GM19240 (cell line): Measurements from ENCODE around the gene HSD17B8.

ENCODE experiments used
- DNase-seq: peaks from one replicate; pipeline ENCODE4 v3.0.0; 2011; ENCODE audit warnings: low spot score; ENCODE audit not compliant: insufficient read length

Gene HSD17B8

GRCh38 chr6:33171016-33171879, 33.2 kb upstream of the HSD17B8 start:
- no peak for DNase-seq

- no peak for DNase-seq
Measured at GRCh38 chr6:33171880-33172687, 32.4 kb upstream of the HSD17B8 start.

GRCh38 chr6:33172688-33173534, 31.5 kb upstream of the HSD17B8 start:
- no peak for DNase-seq

- DNase-seq = no peak
Measured at GRCh38 chr6:33173535-33174180, 30.8 kb upstream of the HSD17B8 start.

- no peak for DNase-seq
Measured at GRCh38 chr6:33174784-33175183, 29.7 kb upstream of the HSD17B8 start.

GRCh38 chr6:33175436-33176069, 28.9 kb upstream of the HSD17B8 start:
- no peak for DNase-seq

- no peak for DNase-seq
Measured at GRCh38 chr6:33176906-33177305, 27.5 kb upstream of the HSD17B8 start.

GRCh38 chr6:33177552-33178446, 26.7 kb upstream of the HSD17B8 start:
- no peak for DNase-seq

GRCh38 chr6:33178755-33179475, 25.5 kb upstream of the HSD17B8 start:
- DNase-seq = no peak

GRCh38 chr6:33181141-33181540, 23.3 kb upstream of the HSD17B8 start:
- no peak for DNase-seq

GRCh38 chr6:33183071-33183683, 21.3 kb upstream of the HSD17B8 start:
- DNase-seq = no peak

- DNase-seq = no peak
Measured at GRCh38 chr6:33185190-33185589, 19.3 kb upstream of the HSD17B8 start.

- no peak for DNase-seq
Measured at GRCh38 chr6:33185654-33186187, 18.7 kb upstream of the HSD17B8 start.

GRCh38 chr6:33187809-33188208, 16.6 kb upstream of the HSD17B8 start:
- no peak for DNase-seq

- DNase-seq = no peak
Measured at GRCh38 chr6:33189164-33189563, 15.3 kb upstream of the HSD17B8 start.

GRCh38 chr6:33189625-33190448, 14.6 kb upstream of the HSD17B8 start:
- no peak for DNase-seq

- no peak for DNase-seq
Measured at GRCh38 chr6:33190504-33191107, 13.8 kb upstream of the HSD17B8 start.
